Measurements from ENCODE around the gene SLC4A9. TPM values are rescaled to one million over a fixed set of nuclear protein-coding genes. Genes with fewer than 3 reads are reported as not detected.
"Not testable (repeated sequence)": the region's sequence is repeated elsewhere in the genome, so short reads cannot be mapped to it uniquely, and the experiment has no call there.

SLC4A9 gene
- polyA plus RNA-seq, 3 donors: 0.28 TPM; not detected in 2

GRCh38 chr5:140342287-140342686 lies 17.7 kb upstream of the SLC4A9 start:
- Mint-ChIP-seq H3K27me3 (ENCODE audit: low read depth in 3 of 3) (peaks cover under 1 to 10% (median 2%) of the 10 kb centered on the region in 3 donors), H3K36me3 (peaks cover 60 to 76% of the 10 kb centered on the region in 2 donors), H3K9me3 (peaks cover 0 to 9% (median 2%) of the 10 kb centered on the region in 7 donors), H3K4me1 (peaks cover 80% of the 10 kb centered on the region), H3K4me3 (peak overlapping the region; percentile 83 to 100), H3K27ac (peak overlapping the region; percentile 91 to 98 (median 95))
- H3K79me2 ChIP-seq (ENCODE audit: insufficient read depth, low read length): peaks cover 37% of the 10 kb centered on the region
- no peaks in the 10 kb centered on the region for H3K27me3 ChIP-seq (ENCODE audit: control insufficient read depth in 2 of 2, insufficient read depth in 2 of 2, low read length in 2 of 2)
- no peak for TF ChIP-seq CTCF (IDR thresholded peaks at IDR 0.05)
- H4K20me1 ChIP-seq (ENCODE audit: insufficient read depth, low read length): peaks cover 67% of the 10 kb centered on the region
- H3K9ac ChIP-seq (ENCODE audit: insufficient read depth, low read length, poor library complexity, severe bottlenecking): peak overlapping the region; percentile 10
- WGBS (ENCODE audit: insufficient coverage): 0% methylated on average over 1 of the region's 6 CpGs
- peak overlapping the region; percentile 63 to 82 for H3K27ac ChIP-seq (ENCODE audit: low read depth in 1 of 2, low read length in 2 of 2)
- peaks cover 83 to 86% of the 10 kb centered on the region in 2 donors for H3K4me1 ChIP-seq (ENCODE audit: control insufficient read depth in 1 of 2, insufficient read depth in 2 of 2, low read length in 2 of 2)
- H3K36me3 ChIP-seq (replicated peaks in 1 of 2; ENCODE audit: control insufficient read depth in 1 of 2, insufficient read depth in 2 of 2, low read length in 2 of 2): peaks cover 0 to 15% of the 10 kb centered on the region in 2 donors
- peak overlapping the region; percentile 66 for H3K4me2 ChIP-seq (replicated peaks; ENCODE audit: extremely low read depth, low read length, poor library complexity, severe bottlenecking)
- no peak overlapping the region for H2AFZ ChIP-seq (ENCODE audit: insufficient read depth, low read depth, low read length, poor library complexity, severe bottlenecking)
- peak overlapping the region in 1 of 3 experiments; percentile 99 for H3K4me3 ChIP-seq (replicated peaks in 1 of 3; ENCODE audit: low read depth in 2 of 3, low read length in 3 of 3)
- no peaks in the 10 kb centered on the region for H3K9me3 ChIP-seq (replicated peaks in 1 of 2; ENCODE audit: control insufficient read depth in 1 of 2, insufficient read depth in 1 of 2, low read length in 2 of 2)
- intact Hi-C loops (cut with micrococcal nuclease): loop anchor here in 1 of 2 donors (5.0 kb wide), 1 partner anchor 35 kb away; no protein-coding TSS in a partner anchor
- peak; percentile 83 to 93 (median 86) for DNase-seq

GRCh38 chr5:140342896-140343295 lies 17.1 kb upstream of the SLC4A9 start:
- Mint-ChIP-seq H3K27ac (peak overlapping the region; percentile 91 to 98 (median 95)), H3K27me3 (ENCODE audit: low read depth in 3 of 3) (peaks cover 2 to 10% (median 3%) of the 10 kb centered on the region in 3 donors), H3K36me3 (peaks cover 54 to 70% of the 10 kb centered on the region in 2 donors), H3K4me1 (peaks cover 78% of the 10 kb centered on the region), H3K4me3 (peak overlapping the region; percentile 83 to 100), H3K9me3 (peaks cover 0 to 9% (median 2%) of the 10 kb centered on the region in 7 donors)
- Histone ChIP-seq H3K4me3 (replicated peaks in 1 of 3; ENCODE audit: low read depth in 2 of 3, low read length in 3 of 3) (peak overlapping the region in 1 of 3 experiments; percentile 99), H3K9ac (ENCODE audit: insufficient read depth, low read length, poor library complexity, severe bottlenecking) (peak overlapping the region; percentile 10), H2AFZ (ENCODE audit: insufficient read depth, low read depth, low read length, poor library complexity, severe bottlenecking) (no peak overlapping the region), H3K4me2 (replicated peaks; ENCODE audit: extremely low read depth, low read length, poor library complexity, severe bottlenecking) (peak overlapping the region; percentile 66), H3K4me1 (ENCODE audit: control insufficient read depth in 1 of 2, insufficient read depth in 2 of 2, low read length in 2 of 2) (peaks cover 84 to 91% of the 10 kb centered on the region in 2 donors), H3K36me3 (replicated peaks in 1 of 2; ENCODE audit: control insufficient read depth in 1 of 2, insufficient read depth in 2 of 2, low read length in 2 of 2) (peaks cover 0 to 9% of the 10 kb centered on the region in 2 donors), H3K27ac (ENCODE audit: low read depth in 1 of 2, low read length in 2 of 2) (peak overlapping the region; percentile 63 to 82), H3K79me2 (ENCODE audit: insufficient read depth, low read length) (peaks cover 34% of the 10 kb centered on the region), H3K9me3 (replicated peaks in 1 of 2; ENCODE audit: control insufficient read depth in 1 of 2, insufficient read depth in 1 of 2, low read length in 2 of 2) (no peaks in the 10 kb centered on the region), H4K20me1 (ENCODE audit: insufficient read depth, low read length) (peaks cover 61% of the 10 kb centered on the region), H3K27me3 (ENCODE audit: control insufficient read depth in 2 of 2, insufficient read depth in 2 of 2, low read length in 2 of 2) (no peaks in the 10 kb centered on the region)
- no peak for TF ChIP-seq CTCF (IDR thresholded peaks at IDR 0.05)
- intact Hi-C loops (cut with micrococcal nuclease): loop anchor here in 1 of 2 donors (5.0 kb wide), 1 partner anchor 36 kb away; no protein-coding TSS in a partner anchor
- no CpG with 5 or more reads among the region's 1 CpG for WGBS (ENCODE audit: insufficient coverage)
- peak in 2 of 3 donors; percentile 64 to 65 for DNase-seq

- not testable (repeated sequence) for H3K9me3 ChIP-seq (replicated peaks in 1 of 2; ENCODE audit: control insufficient read depth in 1 of 2, insufficient read depth in 1 of 2, low read length in 2 of 2); H3K27ac ChIP-seq (ENCODE audit: low read depth in 1 of 2, low read length in 2 of 2); H3K27me3 ChIP-seq (ENCODE audit: control insufficient read depth in 2 of 2, insufficient read depth in 2 of 2, low read length in 2 of 2); H2AFZ ChIP-seq (ENCODE audit: insufficient read depth, low read depth, low read length, poor library complexity, severe bottlenecking); H3K9ac ChIP-seq (ENCODE audit: insufficient read depth, low read length, poor library complexity, severe bottlenecking); H3K36me3 ChIP-seq (replicated peaks in 1 of 2; ENCODE audit: control insufficient read depth in 1 of 2, insufficient read depth in 2 of 2, low read length in 2 of 2); H3K27me3 Mint-ChIP-seq (ENCODE audit: low read depth in 3 of 3); H3K9me3 Mint-ChIP-seq; DNase-seq
- Mint-ChIP-seq H3K27ac (peak overlapping the region; percentile 18 to 98 (median 91)), H3K4me3 (peak overlapping the region; percentile 49 to 100), H3K4me1 (peaks cover 76% of the 10 kb centered on the region), H3K36me3 (peaks cover 46 to 63% of the 10 kb centered on the region in 2 donors)
- Histone ChIP-seq H4K20me1 (ENCODE audit: insufficient read depth, low read length) (peaks cover 55% of the 10 kb centered on the region), H3K4me2 (replicated peaks; ENCODE audit: extremely low read depth, low read length, poor library complexity, severe bottlenecking) (peak overlapping the region; percentile 97), H3K79me2 (ENCODE audit: insufficient read depth, low read length) (peaks cover 34% of the 10 kb centered on the region), H3K4me1 (ENCODE audit: control insufficient read depth in 1 of 2, insufficient read depth in 2 of 2, low read length in 2 of 2) (peaks cover 82 to 90% of the 10 kb centered on the region in 2 donors), H3K4me3 (replicated peaks in 1 of 3; ENCODE audit: low read depth in 2 of 3, low read length in 3 of 3) (peak overlapping the region in 1 of 3 experiments; percentile 99)
- WGBS (ENCODE audit: insufficient coverage): 100% methylated on average over 1 of the region's 8 CpGs
- intact Hi-C loops (cut with micrococcal nuclease): loop anchor here in 1 of 2 donors (5.0 kb wide), 1 partner anchor 37 kb away; no protein-coding TSS in a partner anchor
Observed at GRCh38 chr5:140343849-140344248, 16.1 kb upstream of the SLC4A9 start.

All from CD14-positive monocyte (primary cell).